ENCODE results near the gene AKR1B1.
A peak's percentile ranks its signal among the peaks of the same experiment; 100 is the strongest.

AKR1B1 gene

GRCh38 chr7:134432296-134433152 lies 26.4 kb downstream of the AKR1B1 start:
- DNase-seq (ENCODE audit: insufficient read length, low spot score) (peak; percentile 62), FAIRE-seq (peak; percentile 97)
- TF ChIP-seq SPI1 (IDR thresholded peaks at IDR 0.05; ENCODE audit: low read depth, low read length) (peak; percentile 41; the same call in 1 of the 2 replicates), TAF1 (IDR thresholded peaks at IDR 0.05; ENCODE audit: low read depth, low read length) (no peak), PAX5 (IDR thresholded peaks at IDR 0.05; ENCODE audit: insufficient read depth, low read length, severe bottlenecking) (no peak), POU2F2 (IDR thresholded peaks at IDR 0.05; ENCODE audit: low read depth, low read length) (no peak), POLR2A (IDR thresholded peaks at IDR 0.05; ENCODE audit: low read depth, low read length) (no peak)

DNA sequence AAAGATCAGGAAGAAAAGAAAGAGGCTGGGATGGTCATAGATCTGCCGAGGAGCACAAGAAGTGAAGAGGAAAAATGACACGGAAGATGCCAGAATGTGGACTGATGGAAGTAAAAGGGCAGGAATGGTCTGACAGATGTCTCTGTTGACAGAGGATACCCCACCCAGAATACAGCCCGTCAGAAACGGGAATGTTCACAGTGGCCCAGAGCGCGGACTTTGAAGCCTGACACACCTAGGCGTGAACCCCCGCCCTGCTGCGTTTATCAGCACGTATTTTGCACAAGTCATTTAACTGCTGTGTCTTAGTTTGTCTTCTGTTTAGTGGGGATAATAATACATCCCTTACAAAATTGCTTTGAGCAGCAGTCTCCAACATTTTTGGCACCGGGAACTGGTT lies 27.1 kb downstream of the AKR1B1 start:
- FAIRE-seq: no peak
- TF ChIP-seq POLR2AphosphoS5 (IDR thresholded peaks at IDR 0.05; ENCODE audit: low read depth, low read length): no peak
- no peak for TF ChIP-seq PAX5 (IDR thresholded peaks at IDR 0.05; ENCODE audit: insufficient read depth, low read length, severe bottlenecking)
- TF ChIP-seq POU2F2 (IDR thresholded peaks at IDR 0.05; ENCODE audit: low read depth, low read length): no peak
- no peak for TF ChIP-seq SPI1 (IDR thresholded peaks at IDR 0.05; ENCODE audit: low read depth, low read length)
- no peak for TF ChIP-seq TAF1 (IDR thresholded peaks at IDR 0.05; ENCODE audit: low read depth, low read length)
- TF ChIP-seq POLR2A (IDR thresholded peaks at IDR 0.05; ENCODE audit: low read depth, low read length): no peak
- no peak for DNase-seq (ENCODE audit: insufficient read length, low spot score)

GRCh38 chr7:134429481-134429880 lies 29.4 kb downstream of the AKR1B1 start:
- TF ChIP-seq TAF1 (IDR thresholded peaks at IDR 0.05; ENCODE audit: low read depth, low read length) (no peak), PAX5 (IDR thresholded peaks at IDR 0.05; ENCODE audit: insufficient read depth, low read length, severe bottlenecking) (no peak), POLR2AphosphoS5 (IDR thresholded peaks at IDR 0.05; ENCODE audit: low read depth, low read length) (no peak), POLR2A (IDR thresholded peaks at IDR 0.05; ENCODE audit: low read depth, low read length) (no peak), POU2F2 (IDR thresholded peaks at IDR 0.05; ENCODE audit: low read depth, low read length) (no peak), SPI1 (IDR thresholded peaks at IDR 0.05; ENCODE audit: low read depth, low read length) (no peak)
- DNase-seq (ENCODE audit: insufficient read length, low spot score): no peak
- FAIRE-seq: no peak

GRCh38 chr7:134428942-134429341 lies 30.0 kb downstream of the AKR1B1 start:
- no peak for DNase-seq (ENCODE audit: insufficient read length, low spot score)
- no peak for FAIRE-seq
- no peak for TF ChIP-seq POLR2AphosphoS5 (IDR thresholded peaks at IDR 0.05; ENCODE audit: low read depth, low read length)
- no peak for TF ChIP-seq PAX5 (IDR thresholded peaks at IDR 0.05; ENCODE audit: insufficient read depth, low read length, severe bottlenecking)
- TF ChIP-seq SPI1 (IDR thresholded peaks at IDR 0.05; ENCODE audit: low read depth, low read length): no peak
- no peak for TF ChIP-seq POU2F2 (IDR thresholded peaks at IDR 0.05; ENCODE audit: low read depth, low read length)
- no peak for TF ChIP-seq TAF1 (IDR thresholded peaks at IDR 0.05; ENCODE audit: low read depth, low read length)
- TF ChIP-seq POLR2A (IDR thresholded peaks at IDR 0.05; ENCODE audit: low read depth, low read length): no peak

- FAIRE-seq: no peak
- no peak for DNase-seq (ENCODE audit: insufficient read length, low spot score)
- TF ChIP-seq TAF1 (IDR thresholded peaks at IDR 0.05; ENCODE audit: low read depth, low read length): no peak
- no peak for TF ChIP-seq POLR2AphosphoS5 (IDR thresholded peaks at IDR 0.05; ENCODE audit: low read depth, low read length)
- TF ChIP-seq POU2F2 (IDR thresholded peaks at IDR 0.05; ENCODE audit: low read depth, low read length): no peak
- TF ChIP-seq POLR2A (IDR thresholded peaks at IDR 0.05; ENCODE audit: low read depth, low read length): no peak
- TF ChIP-seq SPI1 (IDR thresholded peaks at IDR 0.05; ENCODE audit: low read depth, low read length): no peak
- TF ChIP-seq PAX5 (IDR thresholded peaks at IDR 0.05; ENCODE audit: insufficient read depth, low read length, severe bottlenecking): no peak
These were observed 31.0 kb downstream of the AKR1B1 start for GRCh38 chr7:134427896-134428295.

- FAIRE-seq (no peak), DNase-seq (ENCODE audit: insufficient read length, low spot score) (no peak)
- TF ChIP-seq POLR2A (IDR thresholded peaks at IDR 0.05; ENCODE audit: low read depth, low read length) (no peak), POLR2AphosphoS5 (IDR thresholded peaks at IDR 0.05; ENCODE audit: low read depth, low read length) (no peak), SPI1 (IDR thresholded peaks at IDR 0.05; ENCODE audit: low read depth, low read length) (no peak), TAF1 (IDR thresholded peaks at IDR 0.05; ENCODE audit: low read depth, low read length) (no peak), PAX5 (IDR thresholded peaks at IDR 0.05; ENCODE audit: insufficient read depth, low read length, severe bottlenecking) (no peak), POU2F2 (IDR thresholded peaks at IDR 0.05; ENCODE audit: low read depth, low read length) (no peak)
These were observed 33.1 kb downstream of the AKR1B1 start for GRCh38 chr7:134425777-134426176.

- TF ChIP-seq SPI1 (IDR thresholded peaks at IDR 0.05; ENCODE audit: low read depth, low read length): no peak
- TF ChIP-seq POU2F2 (IDR thresholded peaks at IDR 0.05; ENCODE audit: low read depth, low read length): no peak
- no peak for TF ChIP-seq TAF1 (IDR thresholded peaks at IDR 0.05; ENCODE audit: low read depth, low read length)
- TF ChIP-seq POLR2AphosphoS5 (IDR thresholded peaks at IDR 0.05; ENCODE audit: low read depth, low read length): no peak
- no peak for TF ChIP-seq PAX5 (IDR thresholded peaks at IDR 0.05; ENCODE audit: insufficient read depth, low read length, severe bottlenecking)
- no peak for TF ChIP-seq POLR2A (IDR thresholded peaks at IDR 0.05; ENCODE audit: low read depth, low read length)
- no peak for DNase-seq (ENCODE audit: insufficient read length, low spot score)
- FAIRE-seq: no peak
These were observed 36.3 kb downstream of the AKR1B1 start for GRCh38 chr7:134422638-134423037.

- no peak for FAIRE-seq
- no peak for DNase-seq (ENCODE audit: insufficient read length, low spot score)
- TF ChIP-seq SPI1 (IDR thresholded peaks at IDR 0.05; ENCODE audit: low read depth, low read length) (no peak), TAF1 (IDR thresholded peaks at IDR 0.05; ENCODE audit: low read depth, low read length) (no peak), POU2F2 (IDR thresholded peaks at IDR 0.05; ENCODE audit: low read depth, low read length) (no peak), POLR2AphosphoS5 (IDR thresholded peaks at IDR 0.05; ENCODE audit: low read depth, low read length) (no peak), POLR2A (IDR thresholded peaks at IDR 0.05; ENCODE audit: low read depth, low read length) (no peak), PAX5 (IDR thresholded peaks at IDR 0.05; ENCODE audit: insufficient read depth, low read length, severe bottlenecking) (no peak)
These were observed 36.9 kb downstream of the AKR1B1 start for GRCh38 chr7:134422008-134422407.

DNA sequence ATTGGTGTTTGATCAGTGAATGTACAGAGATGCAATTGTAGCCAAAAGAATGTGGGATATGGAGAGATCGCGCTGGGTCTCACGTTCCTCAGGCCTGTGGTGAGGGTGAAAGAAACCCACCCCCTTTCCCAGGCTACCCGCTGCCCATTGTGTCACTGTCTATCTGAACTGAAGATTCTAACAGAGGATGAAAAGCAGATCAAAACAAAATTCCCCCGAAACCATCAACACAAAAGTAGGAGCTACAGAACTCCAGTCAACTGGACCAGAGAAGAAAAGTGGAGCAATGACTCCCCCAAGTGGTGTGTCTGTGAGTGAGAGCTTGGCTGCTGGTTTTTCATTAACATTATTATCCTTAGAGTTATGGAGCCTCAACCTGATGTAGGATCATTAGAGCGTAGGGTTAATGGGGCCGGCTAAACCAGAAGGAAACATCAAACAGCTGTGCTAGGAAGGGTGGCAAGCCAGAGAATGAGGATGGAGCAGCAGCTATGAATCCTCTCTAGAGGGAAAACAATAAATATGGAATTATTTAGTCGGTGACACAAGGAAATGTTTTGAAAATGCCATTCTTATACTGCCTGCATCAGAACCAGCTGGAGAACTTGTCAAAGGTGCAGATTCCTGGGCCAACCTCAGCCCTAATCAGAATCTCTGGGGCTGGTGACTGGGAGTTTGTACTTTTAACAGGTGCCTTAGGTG lies 38.3 kb downstream of the AKR1B1 start:
- TF ChIP-seq PAX5 (IDR thresholded peaks at IDR 0.05; ENCODE audit: insufficient read depth, low read length, severe bottlenecking) (no peak), SPI1 (IDR thresholded peaks at IDR 0.05; ENCODE audit: low read depth, low read length) (no peak), POLR2A (IDR thresholded peaks at IDR 0.05; ENCODE audit: low read depth, low read length) (no peak), POU2F2 (IDR thresholded peaks at IDR 0.05; ENCODE audit: low read depth, low read length) (no peak), TAF1 (IDR thresholded peaks at IDR 0.05; ENCODE audit: low read depth, low read length) (no peak), POLR2AphosphoS5 (IDR thresholded peaks at IDR 0.05; ENCODE audit: low read depth, low read length) (no peak)
- no peak for FAIRE-seq

More for the DNA sequence above, 38.3 kb downstream of the AKR1B1 start:
- DNase-seq (ENCODE audit: insufficient read length, low spot score): no peak
